ENCODE results near the gene HIP1R.

DNA sequence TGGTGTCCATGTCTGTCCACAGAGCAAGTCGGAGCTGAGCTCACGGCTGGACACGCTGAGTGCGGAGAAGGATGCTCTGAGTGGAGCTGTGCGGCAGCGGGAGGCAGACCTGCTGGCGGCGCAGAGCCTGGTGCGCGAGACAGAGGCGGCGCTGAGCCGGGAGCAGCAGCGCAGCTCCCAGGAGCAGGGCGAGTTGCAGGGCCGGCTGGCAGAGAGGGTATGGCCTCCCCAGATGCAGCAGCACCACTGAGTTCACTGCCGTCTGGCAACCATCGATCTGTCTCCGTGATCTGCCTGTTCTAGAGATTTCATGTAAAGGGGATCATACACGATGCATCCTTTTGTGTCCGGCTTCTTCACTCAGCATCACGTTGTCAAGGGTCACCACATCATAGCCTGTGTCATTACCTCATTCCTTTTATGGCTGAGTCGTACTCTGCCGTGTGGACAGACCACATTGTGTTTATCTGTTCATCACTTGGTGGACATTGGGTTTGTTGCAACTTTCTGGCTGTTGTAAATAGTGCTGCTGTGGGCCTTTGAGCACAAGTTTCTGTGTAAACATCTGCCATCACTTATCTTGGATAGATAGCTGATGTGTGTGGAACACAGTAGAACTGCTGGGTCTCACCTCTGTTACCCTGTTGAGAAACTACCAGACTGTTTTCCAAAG is 21.9 kb downstream of the HIP1R start:
- TF ChIP-seq POLR2AphosphoS5 (IDR thresholded peaks at IDR 0.05; ENCODE audit: low read depth, low read length) (no peak), POLR2A (IDR thresholded peaks at IDR 0.05; ENCODE audit: control extremely low read depth in 1 of 2, low read depth in 2 of 2, low read length in 2 of 2) (no peak), RFX5 (IDR thresholded peaks at IDR 0.05; ENCODE audit: borderline replicate concordance, low read depth, low read length) (no peak), YY1 (IDR thresholded peaks at IDR 0.05; ENCODE audit: low read depth, low read length) (no peak), CEBPB (IDR thresholded peaks at IDR 0.05; ENCODE audit: low read depth, low read length) (no peak), SIN3A (conservative IDR thresholded peaks at IDR 0.05 in 1 of 2, IDR thresholded peaks at IDR 0.05 in 1 of 2; ENCODE audit: low read depth in 1 of 2, low read length in 2 of 2) (no peak)
- TF ChIP-seq, protein P1, sequence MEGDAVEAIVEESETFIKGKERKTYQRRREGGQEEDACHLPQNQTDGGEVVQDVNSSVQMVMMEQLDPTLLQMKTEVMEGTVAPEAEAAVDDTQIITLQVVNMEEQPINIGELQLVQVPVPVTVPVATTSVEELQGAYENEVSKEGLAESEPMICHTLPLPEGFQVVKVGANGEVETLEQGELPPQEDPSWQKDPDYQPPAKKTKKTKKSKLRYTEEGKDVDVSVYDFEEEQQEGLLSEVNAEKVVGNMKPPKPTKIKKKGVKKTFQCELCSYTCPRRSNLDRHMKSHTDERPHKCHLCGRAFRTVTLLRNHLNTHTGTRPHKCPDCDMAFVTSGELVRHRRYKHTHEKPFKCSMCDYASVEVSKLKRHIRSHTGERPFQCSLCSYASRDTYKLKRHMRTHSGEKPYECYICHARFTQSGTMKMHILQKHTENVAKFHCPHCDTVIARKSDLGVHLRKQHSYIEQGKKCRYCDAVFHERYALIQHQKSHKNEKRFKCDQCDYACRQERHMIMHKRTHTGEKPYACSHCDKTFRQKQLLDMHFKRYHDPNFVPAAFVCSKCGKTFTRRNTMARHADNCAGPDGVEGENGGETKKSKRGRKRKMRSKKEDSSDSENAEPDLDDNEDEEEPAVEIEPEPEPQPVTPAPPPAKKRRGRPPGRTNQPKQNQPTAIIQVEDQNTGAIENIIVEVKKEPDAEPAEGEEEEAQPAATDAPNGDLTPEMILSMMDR (IDR thresholded peaks at IDR 0.05; ENCODE audit: control extremely low read depth in 1 of 3, insufficient read depth in 1 of 3, low read depth in 1 of 3, low read length in 3 of 3), result no peak
- TF ChIP-seq, protein P2, sequence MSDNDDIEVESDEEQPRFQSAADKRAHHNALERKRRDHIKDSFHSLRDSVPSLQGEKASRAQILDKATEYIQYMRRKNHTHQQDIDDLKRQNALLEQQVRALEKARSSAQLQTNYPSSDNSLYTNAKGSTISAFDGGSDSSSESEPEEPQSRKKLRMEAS (IDR thresholded peaks at IDR 0.05), result no peak
